Ovary (tissue), 9 donors: ENCODE data around the gene MAP3K12. TPM values are rescaled to one million over a fixed set of nuclear protein-coding genes. Genes with fewer than 3 reads are reported as not detected.
A peak's percentile ranks its signal among the peaks of the same experiment; 100 is the strongest.

Experiments
- DNase-seq, 5 donors: peaks; one replicate each; pipeline ENCODE4 v3.0.0-alpha.2; 2019 to 2020
- H3K27ac ChIP-seq, 2 donors: fragments of 200-600 bp; one replicate each; pipeline versions ENCODE4 v1.5.1 to v1.8.0; 2019 to 2022
- H3K27me3 ChIP-seq: fragments of 200-600 bp; one replicate; pipeline ENCODE4 v1.8.0; 2022
- H3K36me3 ChIP-seq: fragments of 200-600 bp; sonication (generic); one replicate; pipeline ENCODE4 v1.5.1; 2019
- H3K4me1 ChIP-seq: one replicate; pipeline ENCODE4 v1.8.1; 2013; ENCODE audit warnings: mild to moderate bottlenecking, moderate library complexity; ENCODE audit not compliant: insufficient read depth
- H3K4me3 ChIP-seq: fragments of 200-600 bp; sonication (generic); one replicate; pipeline ENCODE4 v1.5.1; 2017
- H3K9me3 ChIP-seq, 2 donors: fragments of 200-600 bp in 1 of 2; sonication (generic) in 1 of 2; one replicate each; pipeline versions ENCODE4 v1.5.1 to v1.8.1; 2013 to 2019; ENCODE audit warnings: mild to moderate bottlenecking in 1 of 2, moderate library complexity in 1 of 2
- EP300 ChIP-seq: sonication (generic); formaldehyde crosslinking; IDR thresholded peaks from one replicate; pipeline ENCODE4 v1.6.1; 2017; ENCODE audit warnings: antibody characterized with exemption
- POLR2A ChIP-seq: fragments of 450-650 bp; IDR thresholded peaks from one replicate; pipeline ENCODE4 v1.6.1; 2017; ENCODE audit warnings: antibody characterized with exemption, mild to moderate bottlenecking, moderate library complexity
- WGBS, 3 donors: extraction: QIAGEN DNeasy Blood & Tissue Kit in 1 of 3; methylation state at CpG; one replicate each; pipeline versions ENCODE4 v1.1.5 to v1.1.7; 2013 to 2017; 5-methylcytosine and 5-hydroxymethylcytosine counted together
- intact Hi-C, 4 donors: fragments of 100-400 bp; cut with DNase I; formaldehyde crosslinking; loops; one replicate each; pipeline versions ENCODE4 v1.11.0 to v1.15.1; 2022 to 2023
- polyA plus RNA-seq, 2 donors: library from polyadenylated mRNA; stranded (reverse); fragments of 200-250 nt in 1 of 2; fragments of 350-450 nt in 1 of 2; fragmentation: Illumina TruSeq in 1 of 2; extraction: RNeasy Lipid Tissue Mini Kit (QIAGEN cat#74804) in 1 of 2; gene quantifications; one replicate each; pipeline ENCODE4 v1.2.3, GENCODE V29; 2013 to 2014
- total RNA-seq, 7 donors: library from RNA; depleted of rRNA in 2 of 7; stranded (reverse); fragments of >200 nt in 2 of 7; fragmentation: NEBNext Ultra II Directional in 3 of 7; extraction: Animal tissue kit (Norgen Biotek cat#: 25700) in 3 of 7; gene quantifications; one replicate each; pipeline versions ENCODE4 v1.1.0 to v1.2.4, GENCODE V29; 2016 to 2023
- TF ChIP-seq, protein P1 (sequence below), 3 donors: fragments of 450-650 bp in 2 of 3; fragments of 200-600 bp in 1 of 3; IDR thresholded peaks; one replicate each; pipeline versions ENCODE4 v1.5.1 to v1.8.0; 2016 to 2022; ENCODE audit warnings: antibody characterized with exemption in 3 of 3, mild to moderate bottlenecking in 1 of 3
- donor health status: DM: no; HTN: no; CAD: no; lungs with moderate emphysema.
- donor health status: DM: no; HTN: no; CAD: no.
- donor health status: Bipolar disorder and iron deficiency.
- donor health status: DM: yes; HTN: yes; CAD: no.
- donor health status: DM: no; HTN: no; CAD: no.
- donor health status: DM: yes; HTN: yes; CAD: no.

The MAP3K12 gene
- total and polyA plus RNA-seq, 9 donors: 19.5 to 53.2 (median 30.8) TPM

DNA sequence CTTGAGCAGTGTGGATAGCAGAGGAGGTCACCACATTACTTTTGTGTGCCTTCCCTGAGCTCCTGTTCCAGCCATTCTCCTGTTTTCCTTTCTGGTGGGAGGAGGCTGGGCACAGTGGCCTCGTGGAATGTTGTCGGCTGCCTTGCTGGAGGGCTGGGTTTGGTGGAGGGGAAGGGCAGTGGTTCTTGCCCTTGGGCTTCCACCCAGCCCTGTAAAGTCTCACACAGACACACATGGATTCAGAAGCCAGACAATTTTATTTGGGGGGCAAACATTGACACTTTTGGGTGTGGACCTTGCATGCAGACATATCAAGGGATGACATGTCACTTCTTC is 7.2 kb upstream of the MAP3K12 start:
- Histone ChIP-seq H3K4me1 (peaks cover 14% of the 10 kb centered on the region), H3K9me3 (no peaks in the 10 kb centered on the region), H3K27me3 (no peaks in the 10 kb centered on the region), H3K27ac (no peak overlapping the region), H3K36me3 (no peaks in the 10 kb centered on the region), H3K4me3 (no peak overlapping the region)
- 25 to 33% (median 25%) methylated on average over 2 of the region's 2 CpGs for WGBS, 3 donors
- TF ChIP-seq EP300 (no peak), POLR2A (no peak)
- TF ChIP-seq, protein P1, sequence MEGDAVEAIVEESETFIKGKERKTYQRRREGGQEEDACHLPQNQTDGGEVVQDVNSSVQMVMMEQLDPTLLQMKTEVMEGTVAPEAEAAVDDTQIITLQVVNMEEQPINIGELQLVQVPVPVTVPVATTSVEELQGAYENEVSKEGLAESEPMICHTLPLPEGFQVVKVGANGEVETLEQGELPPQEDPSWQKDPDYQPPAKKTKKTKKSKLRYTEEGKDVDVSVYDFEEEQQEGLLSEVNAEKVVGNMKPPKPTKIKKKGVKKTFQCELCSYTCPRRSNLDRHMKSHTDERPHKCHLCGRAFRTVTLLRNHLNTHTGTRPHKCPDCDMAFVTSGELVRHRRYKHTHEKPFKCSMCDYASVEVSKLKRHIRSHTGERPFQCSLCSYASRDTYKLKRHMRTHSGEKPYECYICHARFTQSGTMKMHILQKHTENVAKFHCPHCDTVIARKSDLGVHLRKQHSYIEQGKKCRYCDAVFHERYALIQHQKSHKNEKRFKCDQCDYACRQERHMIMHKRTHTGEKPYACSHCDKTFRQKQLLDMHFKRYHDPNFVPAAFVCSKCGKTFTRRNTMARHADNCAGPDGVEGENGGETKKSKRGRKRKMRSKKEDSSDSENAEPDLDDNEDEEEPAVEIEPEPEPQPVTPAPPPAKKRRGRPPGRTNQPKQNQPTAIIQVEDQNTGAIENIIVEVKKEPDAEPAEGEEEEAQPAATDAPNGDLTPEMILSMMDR (IDR thresholded peaks at IDR 0.05): no peak
- DNase-seq: no peak
- intact Hi-C loops: loop anchor here (5.0 to 10.0 kb wide), 5 partner anchors 44 to 182 kb away; partner anchors contain the start of gene AAAS (in 4 of the 4)

DNA sequence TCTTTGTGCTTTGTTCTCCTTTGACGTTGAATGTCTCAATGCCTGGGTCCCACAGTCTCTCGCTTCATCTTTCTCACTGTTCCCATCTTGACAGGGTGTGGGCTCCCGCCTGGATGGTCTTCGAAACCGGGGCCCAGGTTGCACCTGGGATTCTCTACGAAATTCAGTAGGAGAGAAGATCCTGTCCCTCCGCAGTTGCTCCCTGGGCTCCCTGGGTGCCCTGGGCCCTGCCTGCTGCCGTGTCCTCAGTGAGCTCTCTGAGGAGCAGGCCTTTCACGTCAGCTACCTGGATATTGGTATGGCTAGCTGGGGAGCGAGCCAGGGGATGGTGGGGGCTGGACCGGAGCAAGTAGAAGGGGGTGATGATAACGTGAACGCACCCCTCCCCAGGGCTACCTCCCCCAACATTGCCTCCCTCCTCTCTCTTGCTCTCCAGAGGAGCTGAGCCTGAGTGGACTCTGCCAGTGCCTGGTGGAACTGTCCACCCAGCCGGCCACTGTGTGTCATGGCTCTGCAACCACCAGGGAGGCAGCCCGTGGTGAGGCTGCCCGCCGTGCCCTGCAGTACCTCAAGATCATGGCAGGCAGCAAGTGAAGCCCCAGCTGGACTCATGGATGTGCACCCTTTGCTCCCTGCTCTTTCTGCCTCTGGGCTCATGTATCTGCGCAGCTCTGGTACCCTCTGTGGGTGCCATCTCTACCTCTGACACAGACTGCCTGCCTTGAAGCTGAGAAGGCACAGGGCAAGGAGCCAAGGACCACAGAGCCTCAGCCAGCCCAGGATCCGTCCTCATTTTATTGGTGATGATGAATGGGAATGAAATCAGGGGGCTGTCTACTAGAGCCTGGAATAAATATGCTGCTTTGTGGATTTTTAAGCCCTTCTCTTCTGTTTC is 6.5 kb upstream of the MAP3K12 start:
- H3K4me3 ChIP-seq: no peak overlapping the region
- intact Hi-C loops: loop anchor here (5.0 to 10.0 kb wide), 5 partner anchors 44 to 181 kb away; partner anchors contain the start of gene AAAS (in 4 of the 4)
- H3K36me3 ChIP-seq: no peaks in the 10 kb centered on the region
- 67 to 75% (median 74%) methylated on average over 19 of the region's 19 CpGs for WGBS, 3 donors
- H3K9me3 ChIP-seq: no peaks in the 10 kb centered on the region
- no peaks in the 10 kb centered on the region for H3K27me3 ChIP-seq
- DNase-seq: peak in 1 of 5 donors; percentile 34
- peaks cover 14% of the 10 kb centered on the region for H3K4me1 ChIP-seq
- H3K27ac ChIP-seq: no peak overlapping the region
- TF ChIP-seq POLR2A (no peak), EP300 (no peak)
- TF ChIP-seq, protein P1 (IDR thresholded peaks at IDR 0.05): no peak

DNA sequence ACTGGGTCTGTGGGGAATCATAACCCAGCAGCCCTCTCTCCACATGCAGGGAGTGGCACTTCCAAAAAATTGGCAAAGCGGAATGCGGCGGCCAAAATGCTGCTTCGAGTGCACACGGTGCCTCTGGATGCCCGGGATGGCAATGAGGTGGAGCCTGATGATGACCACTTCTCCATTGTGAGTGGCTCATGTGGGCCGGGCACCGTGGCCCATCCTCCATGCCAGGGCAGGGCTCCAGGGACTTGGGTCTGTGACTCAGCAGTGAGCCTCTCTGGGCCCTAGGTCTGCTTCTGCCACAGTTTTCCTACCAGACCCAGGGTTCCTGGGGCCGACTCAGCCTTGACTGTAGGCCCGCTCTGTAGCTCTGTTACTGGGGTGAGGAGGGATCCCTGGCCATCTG is 5.8 kb upstream of the MAP3K12 start:
- Histone ChIP-seq H3K27ac (no peak overlapping the region), H3K27me3 (no peaks in the 10 kb centered on the region), H3K4me1 (peaks cover 14% of the 10 kb centered on the region), H3K36me3 (no peaks in the 10 kb centered on the region), H3K9me3 (no peaks in the 10 kb centered on the region), H3K4me3 (no peak overlapping the region)
- WGBS, 3 donors: 70 to 79% (median 73%) methylated on average over 10 of the region's 10 CpGs
- TF ChIP-seq, protein P1 (IDR thresholded peaks at IDR 0.05): no peak
- TF ChIP-seq POLR2A (no peak), EP300 (no peak)
- DNase-seq: peak in 2 of 5 donors; percentile 35 to 47
- intact Hi-C loops: loop anchor here (5.0 to 10.0 kb wide), 5 partner anchors 43 to 180 kb away; partner anchors contain the start of gene AAAS (in 4 of the 4)

DNA sequence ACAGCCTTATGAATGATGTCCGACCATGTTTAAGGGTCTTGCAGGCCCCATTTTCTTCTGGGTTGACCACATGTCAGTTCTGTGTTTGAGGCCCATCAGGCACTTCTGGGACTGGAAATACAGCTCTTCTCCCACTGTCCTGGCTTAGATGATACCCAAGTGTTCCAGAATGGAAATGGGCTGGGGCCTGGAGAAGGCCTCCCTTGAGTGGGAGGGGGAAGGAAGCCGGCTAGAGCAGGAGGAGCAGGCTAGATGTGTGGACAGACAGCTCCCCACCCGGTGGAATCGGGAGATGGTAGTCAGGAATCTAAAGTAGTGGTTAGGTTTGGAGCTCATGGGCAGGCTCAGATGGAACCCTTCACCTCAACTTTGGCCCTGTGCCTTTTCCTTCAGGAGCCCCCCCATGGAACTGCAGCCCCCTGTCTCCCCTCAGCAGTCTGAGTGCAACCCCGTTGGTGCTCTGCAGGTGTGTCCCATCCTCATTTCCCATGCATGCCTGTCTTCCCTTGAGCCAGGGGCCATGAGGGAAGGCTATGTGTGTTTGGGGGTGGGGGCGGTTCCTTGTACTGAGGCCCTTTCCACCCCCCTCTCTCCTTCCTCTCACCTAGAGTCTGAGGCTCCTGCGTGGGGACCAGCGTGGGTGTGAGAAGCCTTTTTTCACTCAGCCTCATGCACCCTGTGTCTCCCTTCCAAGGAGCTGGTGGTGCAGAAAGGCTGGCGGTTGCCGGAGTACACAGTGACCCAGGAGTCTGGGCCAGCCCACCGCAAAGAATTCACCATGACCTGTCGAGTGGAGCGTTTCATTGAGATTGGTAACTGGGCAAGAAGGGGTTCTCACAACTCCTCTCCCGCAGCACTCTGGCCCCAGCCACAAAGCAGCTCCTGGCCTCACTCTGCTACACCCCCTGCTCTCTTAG is 5.0 kb upstream of the MAP3K12 start:
- Histone ChIP-seq H3K4me1 (peaks cover 14% of the 10 kb centered on the region), H3K27ac (no peak overlapping the region), H3K9me3 (no peaks in the 10 kb centered on the region), H3K4me3 (no peak overlapping the region), H3K36me3 (no peaks in the 10 kb centered on the region), H3K27me3 (no peaks in the 10 kb centered on the region)
- peak in 2 of 5 donors; percentile 34 to 43 for DNase-seq
- intact Hi-C loops: loop anchor here (5.0 to 10.0 kb wide), 4 partner anchors 62 to 287 kb away; partner anchors contain the start of genes AAAS (in 4 of the 4) and PRR13 (in 1 of the 4)
- WGBS, 3 donors: 45 to 51% (median 46%) methylated on average over 14 of the region's 14 CpGs
- TF ChIP-seq POLR2A: no peak
- TF ChIP-seq EP300: no peak
